HepG2 (cell line): ENCODE data around the gene PSMA3. TPM values are rescaled to one million over a fixed set of nuclear protein-coding genes. Genes with fewer than 3 reads are reported as not detected.

Source experiments
- AKNA ChIP-seq: sonication (generic); formaldehyde crosslinking; IDR thresholded peaks from 2 replicates; pipeline ENCODE4 v1.4.0; 2020; ENCODE audit warnings: missing genetic modification reagents, borderline replicate concordance
- ARID2 ChIP-seq: sonication (generic); formaldehyde crosslinking; IDR thresholded peaks from 2 replicates; pipeline ENCODE4 v1.8.1; 2022; ENCODE audit warnings: mild to moderate bottlenecking, missing genetic modification reagents, borderline replicate concordance
- CENPX ChIP-seq: sonication (generic); formaldehyde crosslinking; IDR thresholded peaks from 2 replicates; pipeline ENCODE4 v1.9.0; 2021; ENCODE audit warnings: mild to moderate bottlenecking, missing genetic modification reagents, moderate library complexity
- CHD2 ChIP-seq: IDR thresholded peaks from 2 replicates; pipeline ENCODE4 v1.6.1; 2011; ENCODE audit warnings: low read depth, low read length, improper control_type of control experiment
- FOXP4 ChIP-seq: sonication (generic); formaldehyde crosslinking; IDR thresholded peaks from 2 replicates; pipeline ENCODE4 v1.4.0; 2020; ENCODE audit warnings: missing genetic modification reagents
- GATAD2A ChIP-seq: IDR thresholded peaks from 2 replicates; pipeline ENCODE4 v1.6.1; 2016
- HES4 ChIP-seq: sonication (generic); formaldehyde crosslinking; IDR thresholded peaks from 2 replicates; pipeline ENCODE4 v1.9.0; 2021; ENCODE audit warnings: mild to moderate bottlenecking, missing genetic modification reagents, borderline replicate concordance
- HNRNPK ChIP-seq: fragments of 200-400 bp; formaldehyde crosslinking; IDR thresholded peaks from 2 replicates; pipeline ENCODE4 v1.6.1; 2018; ENCODE audit warnings: low read length, low read depth, moderate library complexity, mild to moderate bottlenecking; ENCODE audit not compliant: poor library complexity, severe bottlenecking
- MATR3 ChIP-seq: sonication (generic); formaldehyde crosslinking; IDR thresholded peaks from 2 replicates; pipeline ENCODE4 v1.4.0; 2020; ENCODE audit warnings: missing genetic modification reagents
- MTA3 ChIP-seq: sonication (generic); formaldehyde crosslinking; IDR thresholded peaks from 2 replicates; pipeline ENCODE4 v1.4.0; 2020; ENCODE audit warnings: missing genetic modification reagents
- NCOA5 ChIP-seq: sonication (generic); formaldehyde crosslinking; IDR thresholded peaks from 2 replicates; pipeline ENCODE4 v1.4.0; 2020; ENCODE audit warnings: missing genetic modification reagents
- RAD51 ChIP-seq: fragments of 450-650 bp; IDR thresholded peaks from 2 replicates; pipeline ENCODE4 v1.6.1; 2016; ENCODE audit warnings: borderline replicate concordance
- SETDB1 ChIP-seq: sonication (generic); formaldehyde crosslinking; IDR thresholded peaks from 2 replicates; pipeline ENCODE4 v1.5.1; 2020; ENCODE audit warnings: missing genetic modification reagents, mild to moderate bottlenecking, borderline replicate concordance
- SMAD3 ChIP-seq: sonication (generic); formaldehyde crosslinking; IDR thresholded peaks from 2 replicates; pipeline ENCODE4 v1.4.0; 2020; ENCODE audit warnings: missing genetic modification reagents
- SYNCRIP ChIP-seq: fragments of 200-400 bp; formaldehyde crosslinking; IDR thresholded peaks from 2 replicates; pipeline ENCODE4 v1.6.1; 2018; ENCODE audit warnings: mild to moderate bottlenecking, low read depth, low read length; ENCODE audit not compliant: insufficient read depth
- ZBTB1 ChIP-seq: sonication (generic); formaldehyde crosslinking; IDR thresholded peaks from 2 replicates; pipeline ENCODE4 v1.4.0; 2020; ENCODE audit warnings: missing genetic modification reagents, borderline replicate concordance
- ZNF10 ChIP-seq: sonication (generic); formaldehyde crosslinking; IDR thresholded peaks from 2 replicates; pipeline ENCODE4 v1.4.0; 2020; ENCODE audit warnings: mild to moderate bottlenecking, low read depth, missing genetic modification reagents, borderline replicate concordance
- ZNF253 ChIP-seq: sonication (generic); formaldehyde crosslinking; IDR thresholded peaks from 2 replicates; pipeline ENCODE4 v1.8.0; 2022; ENCODE audit warnings: mild to moderate bottlenecking, missing genetic modification reagents, borderline replicate concordance
- ZNF264 ChIP-seq: sonication (generic); formaldehyde crosslinking; IDR thresholded peaks from 2 replicates; pipeline ENCODE4 v1.4.0; 2020; ENCODE audit warnings: missing genetic modification reagents
- ZNF512B ChIP-seq: sonication (generic); formaldehyde crosslinking; IDR thresholded peaks from 2 replicates; pipeline ENCODE4 v1.5.1; 2020; ENCODE audit warnings: missing genetic modification reagents, mild to moderate bottlenecking, borderline replicate concordance
- polyA plus RNA-seq, 8 experiments: library from polyadenylated mRNA; depleted of rRNA in 3 of 8; stranded (reverse) in 7 of 8; unstranded in 1 of 8; fragments of >200 nt; fragmentation: Illumina TruSeq in 4 of 8; extraction: Trizol in 4 of 8; gene quantifications; 2 replicates each; pipeline versions ENCODE4 v1.2.1 to v1.2.3, GENCODE V29; 2011 to 2016; ENCODE audit warnings: low read depth in 4 of 8, missing spikeins in 1 of 8, mixed read lengths in 1 of 8; ENCODE audit not compliant: insufficient read depth in 1 of 8
- total RNA-seq, 5 experiments: library from RNA; depleted of rRNA; stranded (reverse); fragments of >200 nt; fragmentation: Illumina TruSeq; extraction: Trizol; gene quantifications; 2 replicates each; pipeline ENCODE4 v1.2.3, GENCODE V29; 2016; ENCODE audit warnings: low read depth in 1 of 5

Gene PSMA3
- total and polyA plus RNA-seq, 2 of the 13 experiments (the other 11 are each of a cell fraction or from before 2014, with no cell fraction given), result 232 to 275 TPM

GRCh38 chr14:58199726-58200479, 44.7 kb upstream of the PSMA3 start, which contains the start of gene ACTR10 (continued):
- no peak for TF ChIP-seq CHD2
- TF ChIP-seq RAD51, result no peak
- TF ChIP-seq GATAD2A, result no peak
- TF ChIP-seq MATR3 (CRISPR knock-in tag), result no peak
- no peak for TF ChIP-seq SYNCRIP
- TF ChIP-seq ZBTB1 (CRISPR knock-in tag), result no peak
- TF ChIP-seq ZNF10, result no peak
- no peak for TF ChIP-seq SETDB1 (CRISPR knock-in tag)
- no peak for TF ChIP-seq AKNA
- TF ChIP-seq ARID2 (CRISPR knock-in tag), result no peak; the same call in 1 of the 2 replicates
- TF ChIP-seq MTA3 (CRISPR knock-in tag), result no peak
- no peak for TF ChIP-seq CENPX (CRISPR knock-in tag)
- TF ChIP-seq FOXP4, result no peak
- no peak for TF ChIP-seq NCOA5 (CRISPR knock-in tag)
- TF ChIP-seq HNRNPK, result no peak
- TF ChIP-seq ZNF512B (CRISPR knock-in tag), result no peak
- TF ChIP-seq ZNF253, result no peak
- TF ChIP-seq ZNF264, result peak; percentile 78; the same call in 1 of the 2 replicates
- no peak for TF ChIP-seq SMAD3 (CRISPR knock-in tag)
- 0 out of 2 replicates have a peak, but pooled peaks have one; percentile 51 for TF ChIP-seq HES4
